T-cell (primary cell): Measurements from ENCODE around the gene ITPR2. TPM values are rescaled to one million over a fixed set of nuclear protein-coding genes. Genes with fewer than 3 reads are reported as not detected.

Experiments
- ATAC-seq, 4 experiments: fragments of 200-7000 bp in 3 of 4; fragments of 150-1000 bp in 1 of 4; cut with Tn5 transposase; replicated peaks in 1 of 4; 1 replicate in 3 of 4; 2 replicates in 1 of 4; pipeline ENCODE4 v1.10.0; 2021; ENCODE audit warnings: moderate library complexity in 3 of 4, mild to moderate bottlenecking in 2 of 4, moderate number of reproducible peaks in 1 of 4
- CTCF ChIA-PET, 2 donors: fragments of 300-600 bp; sonication (Branson Sonifier 250); formaldehyde crosslinking; loops; one replicate each; lab custom pipeline; 2022; ENCODE audit warnings: antibody characterized with exemption in 2 of 2; lab: Charles Lee
- POLR2A ChIA-PET, 2 donors: fragments of 300-600 bp; sonication (Branson Sonifier 250); formaldehyde crosslinking; loops; one replicate each; lab custom pipeline; 2022; ENCODE audit warnings: antibody characterized with exemption in 2 of 2; lab: Charles Lee
- DNase-seq, 35 experiments: peaks; one replicate each; pipeline versions ENCODE4 v3.0.0 to v3.0.0-alpha.2; 2013 to 2023
- H3K27ac ChIP-seq: one replicate; pipeline ENCODE4 v1.5.1; 2013; ENCODE audit warnings: low read length
- H3K27me3 ChIP-seq, 2 experiments: replicated peaks in 1 of 2; 1 replicate in 1 of 2; 2 replicates in 1 of 2; pipeline versions ENCODE4 v1.6.1 to v1.7.0; 2013; ENCODE audit warnings: low read length in 1 of 2, mixed read lengths in 1 of 2; ENCODE audit not compliant: control insufficient read depth in 2 of 2, insufficient read depth in 2 of 2; ENCODE audit errors: extremely low read depth in 1 of 2
- H3K36me3 ChIP-seq, 2 donors: 1 replicate in 1 of 2; 2 replicates in 1 of 2; pipeline versions ENCODE4 v1.6.1 to v1.7.0; 2013; ENCODE audit warnings: low read length in 1 of 2; ENCODE audit not compliant: control insufficient read depth in 2 of 2, insufficient read depth in 1 of 2; ENCODE audit errors: extremely low read depth in 1 of 2
- H3K4me1 ChIP-seq, 2 experiments: 1 replicate in 1 of 2; 2 replicates in 1 of 2; pipeline versions ENCODE4 v1.6.1 to v1.7.0; 2013; ENCODE audit warnings: low read length in 2 of 2, mixed read lengths in 1 of 2; ENCODE audit not compliant: insufficient read depth in 2 of 2, control insufficient read depth in 1 of 2; ENCODE audit errors: extremely low read depth in 1 of 2
- H3K4me3 ChIP-seq, 2 donors: 1 replicate in 1 of 2; 2 replicates in 1 of 2; pipeline versions ENCODE4 v1.5.1 to v1.7.0; 2013; ENCODE audit warnings: mild to moderate bottlenecking in 2 of 2, low read length in 1 of 2, moderate library complexity in 1 of 2; ENCODE audit not compliant: control insufficient read depth in 1 of 2; ENCODE audit errors: extremely low read depth in 1 of 2
- H3K9me3 ChIP-seq: 2 replicates; pipeline ENCODE4 v1.7.0; 2013
- H3K27ac Mint-ChIP-seq, 2 donors: one replicate each; pipeline ENCODE4 v1.8.0; 2020 to 2021; ENCODE audit warnings: mild to moderate bottlenecking in 2 of 2, mixed read lengths in 2 of 2
- H3K27me3 Mint-ChIP-seq, 2 donors: one replicate each; pipeline ENCODE4 v1.8.0; 2021 to 2022; ENCODE audit warnings: mixed read lengths in 2 of 2
- H3K36me3 Mint-ChIP-seq: one replicate; pipeline ENCODE4 v1.8.0; 2021; ENCODE audit warnings: mixed read lengths
- H3K4me1 Mint-ChIP-seq, 3 donors: one replicate each; pipeline ENCODE4 v1.8.0; 2020 to 2022; ENCODE audit warnings: mixed read lengths in 3 of 3, mild to moderate bottlenecking in 1 of 3
- H3K4me3 Mint-ChIP-seq, 3 donors: one replicate each; pipeline ENCODE4 v1.8.0; 2020 to 2022; ENCODE audit warnings: mild to moderate bottlenecking in 3 of 3, mixed read lengths in 3 of 3, moderate library complexity in 3 of 3
- H3K9me3 Mint-ChIP-seq, 3 donors: one replicate each; pipeline ENCODE4 v1.8.0; 2020 to 2022; ENCODE audit warnings: mixed read lengths in 3 of 3
- WGBS: methylation state at CpG from one replicate; pipeline ENCODE4 v1.1.5; 2013; ENCODE audit warnings: missing lambda C conversion rate; ENCODE audit not compliant: insufficient coverage; 5-methylcytosine and 5-hydroxymethylcytosine counted together
- total RNA-seq, 35 experiments: library from RNA in 6 of 35; stranded (reverse) in 6 of 35; fragments of 120-200 nt in 1 of 35; gene quantifications; one replicate each; pipeline versions ENCODE4 v1.2.1 to v1.2.4 and lab custom pipeline; 2013 to 2026

Gene ITPR2
- total RNA-seq, 5 donors from 2014 or later (not counting 1 experiment from before 2014, with no cell fraction given), result 38.8 to 52.5 (median 44.5) TPM

DNA sequence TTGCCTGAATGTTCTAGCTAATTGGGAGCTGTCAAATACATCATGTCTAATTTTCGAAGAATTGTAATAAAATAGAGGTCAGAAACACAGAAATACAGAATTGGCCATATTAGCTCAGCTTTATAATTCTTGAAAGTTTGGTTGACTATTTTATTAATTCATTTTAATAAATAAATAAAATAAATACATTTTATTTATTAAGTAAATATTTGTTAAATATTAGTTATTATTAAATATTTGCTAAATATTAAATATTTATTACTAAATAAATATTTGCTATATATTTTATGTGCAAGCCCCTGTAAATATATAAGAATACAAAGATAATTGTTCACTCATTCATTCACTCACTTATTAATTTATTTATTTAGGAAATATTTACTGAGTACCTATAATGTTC is 406.3 kb downstream of the ITPR2 start:
- DNase-seq, result no peak
- Mint-ChIP-seq H3K27me3 (no peaks in the 10 kb centered on the region), H3K27ac (no peak overlapping the region), H3K36me3 (peaks cover 40% of the 10 kb centered on the region), H3K4me1 (no peaks in the 10 kb centered on the region), H3K9me3 (no peaks in the 10 kb centered on the region), H3K4me3 (no peak overlapping the region)
- H3K4me1 ChIP-seq, result no peaks in the 10 kb centered on the region
- no CpG with 5 or more reads among the region's 1 CpG for WGBS
- peaks cover 0 to 2% of the 10 kb centered on the region in 2 donors for H3K36me3 ChIP-seq
- ChIA-PET CTCF (no interaction called here), POLR2A (no interaction called here)
- H3K27ac ChIP-seq, result no peak overlapping the region
- H3K4me3 ChIP-seq, result no peak overlapping the region
- H3K9me3 ChIP-seq, result no peaks in the 10 kb centered on the region
- H3K27me3 ChIP-seq, result no peaks in the 10 kb centered on the region
- no peak for ATAC-seq

- no peak overlapping the region for H3K27ac ChIP-seq
- ChIA-PET CTCF (interaction anchor here in 1 of 2 donors (0.7 kb wide), 1 partner anchor 881 kb away, joined by 3 read pairs; no protein-coding TSS in a partner anchor), POLR2A (interaction anchor here in 1 of 2 donors (0.7 kb wide), 1 partner anchor 33 kb away, joined by 3 read pairs; no protein-coding TSS in a partner anchor)
- H3K36me3 ChIP-seq, result peaks cover 0 to 2% of the 10 kb centered on the region in 2 donors
- H3K9me3 Mint-ChIP-seq, result no peaks in the 10 kb centered on the region
- no peaks in the 10 kb centered on the region for H3K27me3 Mint-ChIP-seq
- H3K27me3 ChIP-seq, result no peaks in the 10 kb centered on the region
- no peak for ATAC-seq
- H3K36me3 Mint-ChIP-seq, result peaks cover 47% of the 10 kb centered on the region
- no peaks in the 10 kb centered on the region for H3K9me3 ChIP-seq
- no peak overlapping the region for H3K27ac Mint-ChIP-seq
- no peaks in the 10 kb centered on the region for H3K4me1 Mint-ChIP-seq
- H3K4me1 ChIP-seq, result no peaks in the 10 kb centered on the region
- no peak overlapping the region for H3K4me3 Mint-ChIP-seq
- H3K4me3 ChIP-seq, result no peak overlapping the region
- no CpG with 5 or more reads among the region's 6 CpGs for WGBS
- DNase-seq, result no peak
These were observed 407.3 kb downstream of the ITPR2 start for GRCh38 chr12:26425587-26426260.

GRCh38 chr12:26422839-26423398 is 410.1 kb downstream of the ITPR2 start:
- no peaks in the 10 kb centered on the region for H3K9me3 ChIP-seq
- Mint-ChIP-seq H3K27me3 (no peaks in the 10 kb centered on the region), H3K27ac (no peak overlapping the region), H3K9me3 (no peaks in the 10 kb centered on the region), H3K36me3 (peaks cover 47% of the 10 kb centered on the region), H3K4me1 (no peaks in the 10 kb centered on the region), H3K4me3 (no peak overlapping the region)
- WGBS, result no CpG with 5 or more reads among the region's 3 CpGs
- H3K36me3 ChIP-seq, result peaks cover 0 to 4% of the 10 kb centered on the region in 2 donors
- H3K4me3 ChIP-seq, result no peak overlapping the region
- no peaks in the 10 kb centered on the region for H3K4me1 ChIP-seq
- no peak for DNase-seq
- H3K27me3 ChIP-seq, result no peaks in the 10 kb centered on the region
- POLR2A ChIA-PET, result no interaction called here
- no peak overlapping the region for H3K27ac ChIP-seq
- ATAC-seq, result no peak
- CTCF ChIA-PET, result no interaction called here

GRCh38 chr12:26416550-26416949 is 416.4 kb downstream of the ITPR2 start:
- ATAC-seq (no peak), DNase-seq (no peak)
- Histone ChIP-seq H3K27me3 (no peaks in the 10 kb centered on the region), H3K4me1 (no peaks in the 10 kb centered on the region), H3K4me3 (no peak overlapping the region), H3K27ac (no peak overlapping the region), H3K36me3 (peaks cover 0 to 14% of the 10 kb centered on the region in 2 donors), H3K9me3 (no peaks in the 10 kb centered on the region)
- Mint-ChIP-seq H3K9me3 (no peaks in the 10 kb centered on the region), H3K27ac (no peak overlapping the region), H3K27me3 (no peaks in the 10 kb centered on the region), H3K36me3 (peaks cover 67% of the 10 kb centered on the region), H3K4me1 (no peaks in the 10 kb centered on the region), H3K4me3 (no peak overlapping the region)
- WGBS, result 57% methylated on average over 1 of the region's 3 CpGs
- ChIA-PET CTCF (no interaction called here), POLR2A (no interaction called here)

DNA sequence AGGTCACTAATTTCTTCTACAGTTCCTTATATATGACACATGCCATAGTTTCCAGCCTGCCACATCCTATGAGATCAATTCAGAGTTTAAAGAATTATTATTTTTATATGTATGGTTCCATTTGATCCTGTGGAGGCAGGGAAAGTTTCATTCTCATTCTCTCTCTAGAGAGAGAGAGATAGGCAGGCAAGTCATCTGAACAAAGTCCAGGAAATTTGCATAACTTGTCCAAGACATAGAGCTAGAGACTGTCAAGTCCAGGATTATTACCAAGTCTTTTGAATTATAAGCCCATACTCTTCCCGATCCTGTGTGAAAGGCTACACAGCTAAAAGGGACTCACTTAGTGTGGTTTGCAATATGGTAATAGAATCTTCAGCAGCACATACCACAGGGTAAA is 422.3 kb downstream of the ITPR2 start:
- no peak overlapping the region for H3K4me3 ChIP-seq
- peaks cover 0 to 20% of the 10 kb centered on the region in 2 donors for H3K36me3 ChIP-seq
- no peak overlapping the region for H3K4me3 Mint-ChIP-seq
- no peaks in the 10 kb centered on the region for H3K27me3 Mint-ChIP-seq
- H3K36me3 Mint-ChIP-seq, result peaks cover 56% of the 10 kb centered on the region
- ChIA-PET POLR2A (no interaction called here), CTCF (interaction anchor here in 1 of 2 donors (0.5 kb wide), 1 partner anchor 639 kb away, joined by 3 read pairs; no protein-coding TSS in a partner anchor)
- H3K4me1 ChIP-seq, result no peaks in the 10 kb centered on the region
- no peaks in the 10 kb centered on the region for H3K27me3 ChIP-seq
- ATAC-seq, result no peak
- DNase-seq, result no peak
- no CpG with 5 or more reads among the region's 1 CpG for WGBS
- H3K9me3 ChIP-seq, result no peaks in the 10 kb centered on the region
- no peaks in the 10 kb centered on the region for H3K4me1 Mint-ChIP-seq
- no peak overlapping the region for H3K27ac Mint-ChIP-seq
- H3K27ac ChIP-seq, result no peak overlapping the region
- H3K9me3 Mint-ChIP-seq, result no peaks in the 10 kb centered on the region

DNA sequence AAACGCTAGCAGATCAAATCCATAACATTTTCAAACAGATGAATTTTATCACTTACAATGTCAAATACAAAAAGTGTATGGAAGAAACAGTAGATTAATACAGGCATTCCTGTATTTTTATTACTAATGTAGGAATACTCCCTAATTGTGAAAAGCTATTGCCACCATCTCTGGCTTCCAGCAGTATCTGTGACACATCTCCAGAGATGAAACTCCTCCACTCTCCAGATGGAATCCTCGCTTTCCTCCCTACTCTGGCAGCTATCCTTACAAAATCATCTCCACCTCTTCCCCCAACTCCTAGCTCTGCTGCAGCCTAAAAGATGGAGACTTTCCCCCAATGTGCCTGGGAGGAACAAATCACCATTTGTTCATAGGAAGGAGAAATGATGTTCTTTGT is 426.2 kb downstream of the ITPR2 start:
- H3K27me3 ChIP-seq, result no peaks in the 10 kb centered on the region
- H3K4me3 ChIP-seq, result no peak overlapping the region
- CTCF ChIA-PET, result interaction anchor here in 1 of 2 donors (0.5 kb wide), 1 partner anchor 286 kb away, joined by 3 read pairs; no protein-coding TSS in a partner anchor
- POLR2A ChIA-PET, result no interaction called here
- no peak for DNase-seq
- Mint-ChIP-seq H3K4me1 (no peaks in the 10 kb centered on the region), H3K36me3 (peaks cover 27% of the 10 kb centered on the region), H3K27me3 (no peaks in the 10 kb centered on the region), H3K9me3 (no peaks in the 10 kb centered on the region), H3K4me3 (no peak overlapping the region), H3K27ac (no peak overlapping the region)
- H3K4me1 ChIP-seq, result no peaks in the 10 kb centered on the region
- H3K27ac ChIP-seq, result no peak overlapping the region
- ATAC-seq, result no peak
- no peaks in the 10 kb centered on the region for H3K9me3 ChIP-seq
- peaks cover 5 to 12% of the 10 kb centered on the region in 2 donors for H3K36me3 ChIP-seq
- WGBS, result no CpG with 5 or more reads among the region's 2 CpGs
